Endodermal cell (in vitro differentiated cells): ENCODE results near the gene TMEM50A. TPM values are rescaled to one million over a fixed set of nuclear protein-coding genes. Genes with fewer than 3 reads are reported as not detected.
"Not testable (repeated sequence)": the region's sequence is repeated elsewhere in the genome, so short reads cannot be mapped to it uniquely, and the experiment has no call there.

Source experiments
- DNase-seq: peaks from one replicate; pipeline ENCODE4 v3.0.0-alpha.2; 2017
- H3K27ac ChIP-seq: 2 replicates; pipeline ENCODE4 v1.5.1; 2013; ENCODE audit warnings: mild to moderate bottlenecking, low read depth, low read length, moderate library complexity
- H3K27me3 ChIP-seq: 2 replicates; pipeline ENCODE4 v1.6.1; 2013; ENCODE audit warnings: mild to moderate bottlenecking, low read length, moderate library complexity; ENCODE audit not compliant: insufficient read depth, control insufficient read depth, poor library complexity, severe bottlenecking
- H3K36me3 ChIP-seq: 2 replicates; pipeline ENCODE4 v1.7.0; 2013; ENCODE audit warnings: mild to moderate bottlenecking, low read length, moderate library complexity; ENCODE audit not compliant: control insufficient read depth, insufficient read depth
- H3K4me1 ChIP-seq: one replicate; pipeline ENCODE4 v1.7.0; 2013; ENCODE audit warnings: low read length; ENCODE audit not compliant: control insufficient read depth, insufficient read depth
- H3K4me3 ChIP-seq: 2 replicates; pipeline ENCODE4 v1.5.1; 2013; ENCODE audit warnings: mild to moderate bottlenecking, low read length, moderate library complexity
- H3K9ac ChIP-seq: 2 replicates; pipeline ENCODE4 v1.6.1; 2013; ENCODE audit warnings: mild to moderate bottlenecking, low read length, moderate library complexity; ENCODE audit not compliant: poor library complexity, severe bottlenecking; ENCODE audit errors: extremely low read depth
- H3K9me3 ChIP-seq: 2 replicates; pipeline ENCODE4 v1.6.1; 2013; ENCODE audit warnings: mild to moderate bottlenecking, low read length, moderate library complexity; ENCODE audit not compliant: control insufficient read depth
- H3K27ac Mint-ChIP-seq: 2 replicates; pipeline ENCODE4 v1.8.0; 2020; ENCODE audit warnings: mixed read lengths
- H3K27me3 Mint-ChIP-seq: 2 replicates; pipeline ENCODE4 v1.8.0; 2021; ENCODE audit warnings: mild to moderate bottlenecking, mixed read lengths; ENCODE audit not compliant: insufficient read depth
- H3K36me3 Mint-ChIP-seq: 2 replicates; pipeline ENCODE4 v1.8.0; 2020; ENCODE audit warnings: low read depth, mixed read lengths
- H3K4me1 Mint-ChIP-seq: 2 replicates; pipeline ENCODE4 v1.8.0; 2020; ENCODE audit warnings: mixed read lengths
- H3K4me3 Mint-ChIP-seq: 2 replicates; pipeline ENCODE4 v1.8.0; 2020; ENCODE audit warnings: mild to moderate bottlenecking, moderate library complexity, mixed read lengths
- H3K9me3 Mint-ChIP-seq: 2 replicates; pipeline ENCODE4 v1.8.0; 2020; ENCODE audit warnings: mild to moderate bottlenecking, mixed read lengths
- WGBS, 2 experiments: methylation state at CpG; one replicate each; pipeline versions ENCODE4 v1.1.5 to v1.1.7; 2013; ENCODE audit warnings: missing lambda C conversion rate in 2 of 2, mixed read lengths in 1 of 2; ENCODE audit not compliant: insufficient coverage in 1 of 2, insufficient read length in 1 of 2; 5-methylcytosine and 5-hydroxymethylcytosine counted together
- total RNA-seq, 2 donors: library from RNA; stranded (reverse); fragmentation: NEBNext Ultra II Directional in 1 of 2; extraction: Animal tissue kit (Norgen Biotek cat#: 25700) in 1 of 2; gene quantifications; 2 replicates in 1 of 2; 3 replicates in 1 of 2; pipeline ENCODE4 v1.2.1, GENCODE V29; 2021

TMEM50A gene
- total RNA-seq, 2 donors from 2014 or later: 95.8 to 99.3 TPM

DNA sequence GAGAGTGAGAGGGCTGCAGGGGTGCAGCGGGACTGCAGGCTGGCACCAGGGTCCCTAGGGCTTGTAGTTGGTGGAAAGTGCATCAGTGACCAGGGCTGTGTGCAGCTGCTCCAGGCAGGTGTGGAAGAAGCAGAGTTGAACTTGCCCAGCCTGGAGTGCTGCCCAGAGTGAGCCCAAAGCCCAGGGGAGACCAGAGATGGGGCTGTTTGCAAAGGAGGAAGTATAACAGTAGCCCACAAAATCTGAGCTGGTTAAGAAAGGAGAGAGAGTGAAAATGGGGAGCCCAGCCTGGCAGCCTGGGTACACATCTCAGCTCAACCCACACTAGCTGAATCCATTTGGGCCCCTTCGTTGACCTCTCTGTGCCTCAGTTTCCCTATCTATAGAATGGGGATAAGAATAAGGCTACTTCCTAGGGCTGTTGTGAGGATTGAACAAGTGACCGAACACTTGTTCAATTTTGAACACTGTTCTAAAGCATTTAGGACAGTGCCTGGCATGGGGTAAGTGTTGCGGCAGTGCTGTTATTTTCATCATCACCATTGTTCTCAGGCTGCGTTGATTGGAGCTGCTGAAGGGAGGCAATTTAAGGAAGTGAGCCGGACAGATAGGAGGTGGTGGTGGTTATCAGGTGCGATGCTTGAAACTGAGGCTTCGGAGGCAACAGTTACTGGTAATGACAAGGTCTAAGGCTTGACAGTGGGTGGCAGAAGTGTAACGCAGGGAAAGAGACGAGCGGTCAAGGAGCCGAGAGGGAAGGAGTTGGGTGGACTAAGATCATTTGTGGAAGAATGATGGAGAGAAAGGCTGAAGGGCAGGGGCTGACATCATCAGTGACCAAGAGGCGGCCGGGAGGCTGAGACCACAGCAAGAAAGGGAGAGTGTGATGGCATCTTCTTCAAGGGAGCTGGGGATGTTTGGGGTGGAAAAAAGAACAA, 43.0 kb upstream of the TMEM50A start:
- not testable (repeated sequence) for H3K36me3 Mint-ChIP-seq, H3K27ac Mint-ChIP-seq, H3K27ac ChIP-seq, H3K36me3 ChIP-seq, H3K9me3 Mint-ChIP-seq, H3K4me3 Mint-ChIP-seq, H3K9me3 ChIP-seq, H3K4me3 ChIP-seq, H3K9ac ChIP-seq, H3K27me3 ChIP-seq, H3K4me1 ChIP-seq, DNase-seq, H3K27me3 Mint-ChIP-seq, H3K4me1 Mint-ChIP-seq
- WGBS, 2 experiments: 88 to 92% methylated on average over 2 to 3 of the region's 14 CpGs

DNA sequence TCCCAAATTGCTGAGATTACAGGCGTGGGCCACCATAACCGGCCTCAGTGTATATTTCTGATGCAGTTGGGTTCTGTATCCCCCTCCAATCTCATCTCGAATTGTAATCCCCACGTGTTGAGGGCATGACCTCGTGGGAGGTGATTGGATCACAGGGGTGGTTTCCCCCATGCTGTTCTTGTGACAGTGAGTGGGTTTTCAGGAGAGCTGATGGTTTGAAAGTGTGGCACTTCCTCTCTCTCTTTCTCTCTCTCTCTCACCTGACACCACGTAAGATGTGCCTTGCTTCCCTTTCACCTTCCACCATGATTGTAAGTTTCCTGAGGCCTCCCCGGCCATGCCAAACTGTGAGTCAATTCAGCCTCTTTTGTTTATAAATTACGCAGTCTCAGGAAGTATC, 41.6 kb upstream of the TMEM50A start:
- H3K36me3 Mint-ChIP-seq, H3K36me3 ChIP-seq, H3K4me3 ChIP-seq, H3K4me1 ChIP-seq, H3K27ac Mint-ChIP-seq, H3K4me1 Mint-ChIP-seq, H3K27me3 ChIP-seq, H3K4me3 Mint-ChIP-seq, H3K27ac ChIP-seq, DNase-seq, H3K9me3 Mint-ChIP-seq, H3K9me3 ChIP-seq, H3K27me3 Mint-ChIP-seq, H3K9ac ChIP-seq: not testable (repeated sequence)
- 68% methylated on average over 4 of the region's 8 CpGs; no CpG with 5 or more reads in 1 of the 2 experiments for WGBS, 2 experiments

DNA sequence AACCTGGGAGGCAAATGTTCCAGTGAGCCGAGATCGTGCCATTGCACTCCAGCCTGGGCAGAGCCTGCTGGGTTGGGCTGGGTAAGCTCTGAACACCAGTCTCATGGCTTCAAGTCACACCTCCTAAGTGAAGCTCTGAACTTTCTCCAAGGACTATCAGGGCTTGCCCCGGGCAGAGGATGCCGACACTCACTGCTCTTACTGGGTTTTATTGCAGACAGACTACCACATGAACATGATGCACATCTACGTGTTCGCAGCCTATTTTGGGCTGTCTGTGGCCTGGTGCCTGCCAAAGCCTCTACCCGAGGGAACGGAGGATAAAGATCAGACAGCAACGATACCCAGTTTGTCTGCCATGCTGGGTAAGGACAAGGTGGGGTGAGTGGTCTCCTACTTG, 37.4 kb upstream of the TMEM50A start:
- not testable (repeated sequence) for H3K36me3 Mint-ChIP-seq, H3K9me3 ChIP-seq, H3K4me1 ChIP-seq, H3K36me3 ChIP-seq, H3K9me3 Mint-ChIP-seq, H3K4me1 Mint-ChIP-seq, DNase-seq, H3K27ac ChIP-seq, H3K27me3 ChIP-seq, H3K27me3 Mint-ChIP-seq, H3K4me3 Mint-ChIP-seq, H3K4me3 ChIP-seq, H3K9ac ChIP-seq, H3K27ac Mint-ChIP-seq
- WGBS, 2 experiments: 98% methylated on average over 5 to 9 of the region's 9 CpGs

DNA sequence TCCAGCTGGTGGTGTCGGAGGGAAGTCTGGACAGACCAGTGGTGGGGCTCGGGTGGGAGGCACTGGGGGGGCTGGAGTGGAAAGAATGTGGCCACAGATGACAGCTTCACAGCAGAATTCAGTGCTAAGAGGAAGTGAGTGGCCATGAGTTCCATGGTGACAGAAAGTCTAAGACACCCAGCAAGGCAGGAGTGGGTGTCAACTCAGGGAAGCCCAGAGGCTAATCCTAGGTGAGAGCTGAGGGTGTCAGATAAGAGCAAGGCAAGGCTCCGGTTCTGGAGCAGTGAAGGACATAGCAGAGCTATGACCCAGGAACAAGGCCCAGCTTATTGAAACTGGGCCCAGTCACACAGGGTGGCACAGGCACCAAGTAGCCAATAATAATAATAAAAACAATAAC, 35.8 kb upstream of the TMEM50A start:
- not testable (repeated sequence) for H3K4me1 ChIP-seq, H3K27me3 ChIP-seq, H3K27ac Mint-ChIP-seq, H3K27ac ChIP-seq, H3K27me3 Mint-ChIP-seq, H3K4me1 Mint-ChIP-seq, H3K36me3 Mint-ChIP-seq, H3K9me3 Mint-ChIP-seq, H3K9me3 ChIP-seq, DNase-seq, H3K4me3 ChIP-seq, H3K36me3 ChIP-seq, H3K4me3 Mint-ChIP-seq, H3K9ac ChIP-seq
- 81 to 100% methylated on average over 1 to 2 of the region's 3 CpGs for WGBS, 2 experiments

DNA sequence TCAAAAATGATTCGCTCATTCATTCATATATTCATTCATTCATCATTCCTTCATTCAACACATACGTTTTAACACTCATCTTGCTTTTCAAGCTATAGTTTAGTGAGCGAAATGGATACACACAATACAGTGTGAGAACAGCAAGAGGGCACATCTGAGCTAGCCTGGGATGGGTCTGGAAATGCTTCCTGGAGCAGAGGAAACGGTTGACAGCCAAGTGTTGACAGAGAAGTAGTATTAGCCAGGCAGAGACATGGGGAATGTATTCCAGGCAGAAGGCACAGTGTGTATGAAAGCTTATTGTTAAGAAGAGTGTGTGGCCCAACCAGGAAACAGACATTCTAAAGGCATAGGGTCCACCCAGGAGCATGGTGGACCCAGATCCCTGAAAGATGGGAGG, 33.2 kb upstream of the TMEM50A start:
- DNase-seq, H3K27ac Mint-ChIP-seq, H3K27ac ChIP-seq, H3K36me3 Mint-ChIP-seq, H3K4me1 Mint-ChIP-seq, H3K4me1 ChIP-seq, H3K9ac ChIP-seq, H3K9me3 ChIP-seq, H3K27me3 Mint-ChIP-seq, H3K9me3 Mint-ChIP-seq, H3K27me3 ChIP-seq, H3K36me3 ChIP-seq, H3K4me3 Mint-ChIP-seq, H3K4me3 ChIP-seq: not testable (repeated sequence)
- WGBS, 2 experiments: 92 to 93% methylated on average over 1 to 4 of the region's 4 CpGs

DNA sequence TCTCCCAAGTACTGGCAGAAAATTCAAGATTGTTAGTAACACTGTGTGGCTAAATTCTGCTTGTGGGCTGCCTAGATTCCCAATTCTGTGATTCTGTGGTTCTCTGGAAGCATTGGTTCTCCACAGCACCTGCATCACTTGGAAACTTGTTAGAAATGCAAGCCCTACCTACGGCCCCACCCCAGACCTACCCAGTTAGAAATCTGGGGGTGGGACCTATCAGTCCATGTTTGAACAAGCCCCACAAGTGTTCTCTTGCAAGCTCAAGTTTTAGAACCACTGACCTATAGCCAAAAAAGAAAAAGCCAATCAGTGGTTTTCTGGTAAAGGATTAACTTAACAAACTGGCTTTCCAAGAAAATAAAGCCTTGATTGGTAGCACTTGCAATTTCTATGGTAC, 30.0 kb upstream of the TMEM50A start:
- H3K27ac ChIP-seq, H3K9ac ChIP-seq, H3K4me3 Mint-ChIP-seq, H3K36me3 ChIP-seq, H3K9me3 Mint-ChIP-seq, H3K27me3 ChIP-seq, H3K9me3 ChIP-seq, H3K4me1 Mint-ChIP-seq, H3K4me3 ChIP-seq, H3K4me1 ChIP-seq, DNase-seq, H3K36me3 Mint-ChIP-seq, H3K27ac Mint-ChIP-seq, H3K27me3 Mint-ChIP-seq: not testable (repeated sequence)
- no CpG with 5 or more reads among the region's 1 CpG for WGBS, 2 experiments

DNA sequence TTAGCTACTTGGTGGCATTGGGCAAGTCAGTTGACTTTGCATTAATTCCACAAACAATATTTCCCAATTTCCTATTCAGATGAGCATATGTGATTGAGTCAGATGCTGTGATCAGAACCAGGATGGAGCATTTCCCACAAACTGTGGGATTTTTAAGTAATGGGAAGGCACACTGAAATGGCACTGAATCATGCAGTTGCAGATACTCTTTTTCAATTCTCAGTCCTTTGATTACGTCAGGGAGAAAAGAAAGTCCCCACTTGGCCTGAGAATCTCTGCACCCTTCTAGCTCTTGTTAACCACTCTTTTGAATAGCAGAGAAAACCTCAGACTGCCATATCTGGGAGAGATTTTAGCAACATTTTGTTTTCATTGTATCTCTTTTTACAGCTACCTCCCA, 29.0 kb upstream of the TMEM50A start:
- H3K4me1 ChIP-seq, H3K27me3 ChIP-seq, H3K9ac ChIP-seq, H3K4me3 ChIP-seq, H3K9me3 ChIP-seq, H3K27ac ChIP-seq, H3K4me3 Mint-ChIP-seq, H3K27ac Mint-ChIP-seq, H3K9me3 Mint-ChIP-seq, H3K36me3 ChIP-seq, H3K4me1 Mint-ChIP-seq, DNase-seq, H3K27me3 Mint-ChIP-seq: not testable (repeated sequence)
- WGBS, 2 experiments: 71 to 95% methylated on average over 1 of the region's 1 CpG
- peaks cover 13% of the 10 kb centered on the region for H3K36me3 Mint-ChIP-seq
